ENCODE results near the gene MYH11. TPM values are rescaled to one million over a fixed set of nuclear protein-coding genes. Genes with fewer than 3 reads are reported as not detected.

The MYH11 gene
- total RNA-seq, 1 experiment from 2014 or later: not detected

DNA sequence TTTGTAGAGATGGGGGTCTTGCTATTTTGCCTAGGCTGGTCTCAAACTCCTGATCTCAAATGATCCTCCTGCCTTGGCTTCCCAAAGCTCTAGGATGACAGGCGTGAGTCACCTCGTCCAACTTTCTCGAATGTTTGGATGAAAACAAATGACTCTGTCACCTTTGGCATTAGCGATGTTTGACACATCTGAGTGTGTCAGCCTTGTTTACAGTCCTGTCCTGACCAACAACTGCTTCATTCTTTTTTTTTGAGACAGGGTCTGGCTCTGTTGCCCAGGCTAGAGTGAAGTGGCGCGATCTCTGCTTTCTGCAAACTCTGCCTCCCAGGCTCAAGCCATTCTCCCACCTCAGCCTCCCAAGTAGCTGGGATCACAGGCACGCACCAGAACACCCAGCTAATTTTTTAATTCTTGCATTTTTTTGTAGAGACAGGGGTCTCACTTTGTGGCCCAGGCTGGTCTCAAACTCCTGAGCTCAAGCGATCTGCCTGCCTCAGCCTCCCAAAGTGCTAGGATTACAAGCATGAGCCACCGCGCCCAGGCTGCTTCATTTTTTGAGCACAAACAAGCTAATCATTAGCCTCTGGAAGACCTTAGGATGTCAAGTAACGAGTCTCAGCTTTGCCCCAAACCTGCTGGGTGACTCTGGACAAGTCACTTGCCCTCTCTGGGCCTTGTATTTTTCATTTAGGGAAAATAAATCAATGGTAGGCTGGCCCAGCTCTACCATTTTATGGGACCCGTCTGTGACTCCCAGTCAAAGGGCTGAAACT lies 7.4 kb downstream of the MYH11 start:
- intact Hi-C loops (cut with micrococcal nuclease; ENCODE audit: unreplicated experiment): no loop called here
- Mint-ChIP-seq H3K4me1 (ENCODE audit: low read depth, unreplicated experiment) (no peaks in the 10 kb centered on the region), H3K27me3 (ENCODE audit: insufficient read depth, unreplicated experiment) (peaks cover 7% of the 10 kb centered on the region), H3K36me3 (ENCODE audit: insufficient read depth, unreplicated experiment) (no peaks in the 10 kb centered on the region), H3K27ac (ENCODE audit: unreplicated experiment) (no peak overlapping the region), H3K4me3 (ENCODE audit: unreplicated experiment) (no peak overlapping the region), H3K9me3 (ENCODE audit: unreplicated experiment) (no peaks in the 10 kb centered on the region)
- Histone ChIP-seq H3K9me3 (no peaks in the 10 kb centered on the region), H3K36me3 (ENCODE audit: control insufficient read depth, insufficient read depth, low read length) (no peaks in the 10 kb centered on the region), H3K27me3 (replicated peaks; ENCODE audit: control insufficient read depth, insufficient read depth, low read length) (no peaks in the 10 kb centered on the region), H3K4me1 (no peaks in the 10 kb centered on the region), H3K4me3 (ENCODE audit: low read depth, low read length) (no peak overlapping the region)
- ChIA-PET POLR2A (no interaction called here), CTCF (no interaction called here)
- no peak for TF ChIP-seq CTCF (IDR thresholded peaks at IDR 0.05; ENCODE audit: insufficient read depth in 1 of 2, low read depth in 1 of 2, low read length in 1 of 2, severe bottlenecking in 1 of 2, unreplicated experiment in 1 of 2)
- BruUV-seq (replicated peaks): no TSS peak
- DNase-seq: no peak

GRCh38 chr16:15847611-15848175 lies 9.1 kb downstream of the MYH11 start:
- ChIA-PET POLR2A (no interaction called here), CTCF (no interaction called here)
- H3K36me3 Mint-ChIP-seq (ENCODE audit: insufficient read depth, unreplicated experiment): no peaks in the 10 kb centered on the region
- Histone ChIP-seq H3K4me3 (ENCODE audit: low read depth, low read length) (no peak overlapping the region), H3K4me1 (no peaks in the 10 kb centered on the region), H3K36me3 (ENCODE audit: control insufficient read depth, insufficient read depth, low read length) (no peaks in the 10 kb centered on the region), H3K27me3 (replicated peaks; ENCODE audit: control insufficient read depth, insufficient read depth, low read length) (no peaks in the 10 kb centered on the region), H3K9me3 (no peaks in the 10 kb centered on the region)
- no peaks in the 10 kb centered on the region for H3K4me1 Mint-ChIP-seq (ENCODE audit: low read depth, unreplicated experiment)
- no peak for DNase-seq
- no TSS peak for BruUV-seq (replicated peaks)
- peaks cover 9% of the 10 kb centered on the region for H3K27me3 Mint-ChIP-seq (ENCODE audit: insufficient read depth, unreplicated experiment)
- no peak overlapping the region for H3K4me3 Mint-ChIP-seq (ENCODE audit: unreplicated experiment)
- H3K27ac Mint-ChIP-seq (ENCODE audit: unreplicated experiment): no peak overlapping the region
- no peaks in the 10 kb centered on the region for H3K9me3 Mint-ChIP-seq (ENCODE audit: unreplicated experiment)
- no peak for TF ChIP-seq CTCF (IDR thresholded peaks at IDR 0.05; ENCODE audit: insufficient read depth in 1 of 2, low read depth in 1 of 2, low read length in 1 of 2, severe bottlenecking in 1 of 2, unreplicated experiment in 1 of 2)
- intact Hi-C loops (cut with micrococcal nuclease; ENCODE audit: unreplicated experiment): no loop called here

DNA sequence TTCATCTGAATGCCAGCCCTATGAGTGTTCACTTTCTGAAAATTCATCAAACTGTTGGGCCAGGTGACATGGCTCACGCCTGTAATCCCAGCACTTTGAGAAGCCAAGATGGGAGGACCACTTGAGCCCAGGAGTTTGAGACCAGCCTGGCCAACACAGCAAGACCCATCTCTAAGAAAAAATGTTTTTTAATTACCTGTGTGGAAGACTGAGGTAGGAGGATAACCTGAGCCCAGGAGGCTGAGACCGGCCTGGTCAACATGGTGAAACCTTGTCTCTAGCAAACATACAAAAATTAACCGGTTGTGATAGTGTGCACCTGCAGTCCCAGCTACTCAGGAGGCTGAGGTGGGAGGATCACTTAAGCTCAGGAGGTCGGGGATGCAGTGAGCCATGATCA lies 10.3 kb downstream of the MYH11 start:
- no peaks in the 10 kb centered on the region for H3K36me3 Mint-ChIP-seq (ENCODE audit: insufficient read depth, unreplicated experiment)
- POLR2A ChIA-PET: no interaction called here
- CTCF ChIA-PET: no interaction called here
- no peak for DNase-seq
- no peaks in the 10 kb centered on the region for H3K9me3 Mint-ChIP-seq (ENCODE audit: unreplicated experiment)
- no peak overlapping the region for H3K4me3 ChIP-seq (ENCODE audit: low read depth, low read length)
- H3K27me3 Mint-ChIP-seq (ENCODE audit: insufficient read depth, unreplicated experiment): peaks cover 9% of the 10 kb centered on the region
- intact Hi-C loops (cut with micrococcal nuclease; ENCODE audit: unreplicated experiment): no loop called here
- no peaks in the 10 kb centered on the region for H3K4me1 Mint-ChIP-seq (ENCODE audit: low read depth, unreplicated experiment)
- no peak overlapping the region for H3K4me3 Mint-ChIP-seq (ENCODE audit: unreplicated experiment)
- no peak for TF ChIP-seq CTCF (IDR thresholded peaks at IDR 0.05; ENCODE audit: insufficient read depth in 1 of 2, low read depth in 1 of 2, low read length in 1 of 2, severe bottlenecking in 1 of 2, unreplicated experiment in 1 of 2)
- H3K27me3 ChIP-seq (replicated peaks; ENCODE audit: control insufficient read depth, insufficient read depth, low read length): no peaks in the 10 kb centered on the region
- no peaks in the 10 kb centered on the region for H3K4me1 ChIP-seq
- no peak overlapping the region for H3K27ac Mint-ChIP-seq (ENCODE audit: unreplicated experiment)
- H3K36me3 ChIP-seq (ENCODE audit: control insufficient read depth, insufficient read depth, low read length): no peaks in the 10 kb centered on the region
- no TSS peak for BruUV-seq (replicated peaks)
- no peaks in the 10 kb centered on the region for H3K9me3 ChIP-seq

Data from Caco-2 (cell line).